ENCODE results near the gene KHDC4.
A peak's percentile ranks its signal among the peaks of the same experiment; 100 is the strongest.

KHDC4 gene

GRCh38 chr1:155934097-155934935 lies at the start of gene KHDC4:
TSS of gene KHDC4 (minus strand) at chr1:155934413. CDS start at chr1:155934373, 40 bp downstream.
- in situ Hi-C loops (cut with HindIII; ENCODE audit: low pct_ligation_motif_present, low pct_unique_long_range_greater_than_20kb, low sequenced_read_pairs) = no loop called here
- peak; percentile 100 for DNase-seq

- DNase-seq = peak; percentile 86
Measured at GRCh38 chr1:155983191-155984024, 49.2 kb upstream of the KHDC4 start.

GRCh38 chr1:155982106-155982505 lies 47.9 kb upstream of the KHDC4 start:
- DNase-seq = no peak
- in situ Hi-C loops (cut with HindIII; ENCODE audit: low pct_ligation_motif_present, low pct_unique_long_range_greater_than_20kb, low sequenced_read_pairs) = no loop called here

More at GRCh38 chr1:155983191-155984024, 49.2 kb upstream of the KHDC4 start:
- in situ Hi-C loops (cut with HindIII; ENCODE audit: low pct_ligation_motif_present, low pct_unique_long_range_greater_than_20kb, low sequenced_read_pairs) = no loop called here

GRCh38 chr1:155981266-155982088 lies 47.3 kb upstream of the KHDC4 start:
- DNase-seq = peak; percentile 67
- in situ Hi-C loops (cut with HindIII; ENCODE audit: low pct_ligation_motif_present, low pct_unique_long_range_greater_than_20kb, low sequenced_read_pairs) = no loop called here

GRCh38 chr1:155979597-155980343 lies 45.6 kb upstream of the KHDC4 start:
- in situ Hi-C loops (cut with HindIII; ENCODE audit: low pct_ligation_motif_present, low pct_unique_long_range_greater_than_20kb, low sequenced_read_pairs) = no loop called here
- peak; percentile 38 for DNase-seq

GRCh38 chr1:155978973-155979429 lies 44.8 kb upstream of the KHDC4 start:
- peak; percentile 48 for DNase-seq
- in situ Hi-C loops (cut with HindIII; ENCODE audit: low pct_ligation_motif_present, low pct_unique_long_range_greater_than_20kb, low sequenced_read_pairs) = no loop called here

GRCh38 chr1:155978325-155978972 lies 44.2 kb upstream of the KHDC4 start, which contains the start of gene ARHGEF2:
TSS of gene ARHGEF2 (minus strand) at chr1:155978547. CDS start at chr1:155978427, 120 bp downstream.
- in situ Hi-C loops (cut with HindIII; ENCODE audit: low pct_ligation_motif_present, low pct_unique_long_range_greater_than_20kb, low sequenced_read_pairs) = no loop called here
- DNase-seq = peak; percentile 82

GRCh38 chr1:155977690-155978324 lies 43.6 kb upstream of the KHDC4 start:
- in situ Hi-C loops (cut with HindIII; ENCODE audit: low pct_ligation_motif_present, low pct_unique_long_range_greater_than_20kb, low sequenced_read_pairs) = no loop called here
- peak; percentile 26 for DNase-seq

- no peak for DNase-seq
- in situ Hi-C loops (cut with HindIII; ENCODE audit: low pct_ligation_motif_present, low pct_unique_long_range_greater_than_20kb, low sequenced_read_pairs) = no loop called here
Measured at GRCh38 chr1:155976913-155977689, 42.9 kb upstream of the KHDC4 start.

- DNase-seq = peak; percentile 50
- in situ Hi-C loops (cut with HindIII; ENCODE audit: low pct_ligation_motif_present, low pct_unique_long_range_greater_than_20kb, low sequenced_read_pairs) = no loop called here
Measured at GRCh38 chr1:155976062-155976912, 42.1 kb upstream of the KHDC4 start.

- in situ Hi-C loops (cut with HindIII; ENCODE audit: low pct_ligation_motif_present, low pct_unique_long_range_greater_than_20kb, low sequenced_read_pairs) = no loop called here
- no peak for DNase-seq
Measured at GRCh38 chr1:155975375-155976061, 41.3 kb upstream of the KHDC4 start.

- in situ Hi-C loops (cut with HindIII; ENCODE audit: low pct_ligation_motif_present, low pct_unique_long_range_greater_than_20kb, low sequenced_read_pairs) = no loop called here
- DNase-seq = no peak
Measured at GRCh38 chr1:155974208-155975115, 40.2 kb upstream of the KHDC4 start.

GRCh38 chr1:155973723-155974122 lies 39.5 kb upstream of the KHDC4 start:
- in situ Hi-C loops (cut with HindIII; ENCODE audit: low pct_ligation_motif_present, low pct_unique_long_range_greater_than_20kb, low sequenced_read_pairs) = no loop called here
- DNase-seq = no peak
